ENCODE data around the gene TBL1XR1.

- TF ChIP-seq CTCF (IDR thresholded peaks at IDR 0.05): no peak
- no peak for TF ChIP-seq POLR2A (IDR thresholded peaks at IDR 0.05)
These were observed 15.9 kb downstream of the TBL1XR1 start for GRCh38 chr3:177181418-177181817.
